K562 (cell line): Measurements from ENCODE around the gene ATP2B1.

Experiments
- CBX8 ChIP-seq: fragments of 200-600 bp; sonication (generic); IDR thresholded peaks from 2 replicates; pipeline ENCODE4 v1.6.1; 2012; ENCODE audit warnings: borderline replicate concordance, mixed run types, low read depth, mild to moderate bottlenecking, moderate library complexity, mixed read lengths, low read length, control low read depth, inconsistent platforms; ENCODE audit not compliant: poor library complexity, severe bottlenecking; ENCODE audit errors: extremely low read depth
- POU5F1 ChIP-seq: fragments of 150-350 bp; IDR thresholded peaks from 2 replicates; pipeline ENCODE4 v1.6.1; 2014; ENCODE audit warnings: borderline replicate concordance, low read length, low read depth, mild to moderate bottlenecking; ENCODE audit not compliant: partially characterized antibody

DNA sequence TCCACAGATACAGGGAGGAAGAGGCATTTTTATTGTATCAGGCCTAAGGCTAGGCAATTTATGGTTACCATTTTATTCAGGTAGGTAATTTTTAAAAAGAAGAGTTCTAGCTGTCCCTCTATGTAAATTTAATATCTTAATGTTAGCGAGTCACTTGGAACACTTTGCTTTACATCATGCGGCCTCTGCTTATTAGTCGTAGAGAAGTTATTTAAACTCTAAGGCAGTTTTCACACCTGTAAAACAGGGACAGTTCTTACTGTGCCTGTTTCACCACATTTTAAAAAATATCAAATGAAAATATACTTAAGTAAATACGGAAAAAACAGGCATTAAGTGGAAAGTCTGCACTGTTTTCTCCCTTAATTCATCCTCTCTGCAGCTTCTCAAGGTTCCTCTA, 111.4 kb downstream of the ATP2B1 start:
- TF ChIP-seq POU5F1 (no peak), CBX8 (no peak)
